GM21786 (cell line): ENCODE data around the gene COG1.

ENCODE experiments used
- ATAC-seq: cut with Tn5 transposase; IDR thresholded peaks from one replicate; pipeline ENCODE4 v1.9.1; 2021; ENCODE audit not compliant: unreplicated experiment

Gene COG1

DNA sequence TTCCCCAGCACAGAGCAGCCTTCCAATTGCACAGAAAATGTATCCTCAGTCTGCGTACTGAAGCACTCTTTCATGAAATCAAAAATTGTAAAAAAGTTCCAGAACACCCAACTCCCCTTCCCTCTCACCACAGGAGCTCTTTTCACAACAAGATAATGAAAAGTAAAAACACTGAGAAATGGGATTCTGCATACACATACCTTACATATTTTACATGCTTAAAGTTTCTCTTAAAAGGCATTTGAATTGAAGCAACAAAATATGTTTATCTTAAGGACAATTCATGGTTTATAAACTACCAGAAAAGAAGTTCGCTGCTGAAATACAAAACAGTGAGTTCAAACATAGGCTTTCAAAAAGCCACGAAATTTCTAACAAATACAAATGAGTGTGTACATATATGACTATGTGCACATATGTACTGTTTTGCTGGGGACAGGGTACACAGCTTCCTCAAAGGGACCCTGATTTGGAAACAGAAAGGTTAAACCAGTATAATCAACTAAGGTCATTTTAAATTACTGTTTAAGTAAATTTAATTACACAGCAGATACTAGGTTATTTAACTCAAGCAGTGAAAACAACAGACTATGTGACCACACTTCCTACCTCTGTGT is 33.8 kb downstream of the COG1 start:
- ATAC-seq = no peak

GRCh38 chr17:73227379-73227778 is 34.5 kb downstream of the COG1 start:
- no peak for ATAC-seq

DNA sequence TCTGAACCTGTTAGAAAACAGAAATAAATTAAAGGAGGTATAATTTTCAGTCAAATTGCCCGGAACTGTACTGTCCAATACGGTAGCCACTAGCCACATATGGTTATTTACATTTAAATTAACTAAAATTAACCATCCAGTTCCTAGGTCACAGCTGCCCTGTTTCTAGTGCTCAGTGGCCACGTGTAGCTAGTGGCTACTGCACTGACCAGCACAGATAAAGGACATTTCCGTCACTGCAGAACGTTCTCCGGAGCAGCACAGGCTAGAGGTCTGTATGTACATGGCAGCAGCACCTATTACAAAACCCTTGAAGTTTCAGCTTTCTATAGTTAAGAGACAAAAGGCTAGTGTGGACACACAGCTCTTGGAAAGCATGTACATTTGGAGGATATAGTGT is 35.1 kb downstream of the COG1 start:
- no peak for ATAC-seq

GRCh38 chr17:73228748-73229236 is 35.9 kb downstream of the COG1 start:
- no peak for ATAC-seq

- no peak for ATAC-seq
These were observed 37.2 kb downstream of the COG1 start for GRCh38 chr17:73230088-73230487.

DNA sequence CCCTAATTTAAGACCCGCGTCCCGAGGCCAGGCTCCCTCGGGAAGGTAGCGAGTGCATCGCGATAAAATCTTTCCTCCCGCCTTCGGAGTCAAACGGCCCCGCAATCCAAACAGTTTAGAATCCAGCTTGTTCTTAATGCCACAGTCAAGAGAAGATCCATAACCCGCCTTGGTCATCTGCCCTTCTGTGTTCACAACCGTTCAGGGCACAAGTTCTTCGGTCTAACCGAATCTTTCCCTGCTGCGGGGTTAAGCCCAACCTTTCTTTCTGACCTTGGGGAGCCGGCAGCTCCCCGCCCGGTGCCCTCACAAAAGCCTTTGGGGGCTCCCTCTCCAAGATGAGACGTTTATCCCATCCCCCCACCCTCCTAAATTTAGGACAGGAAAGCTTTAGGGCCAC is 38.5 kb downstream of the COG1 start:
- ATAC-seq = no peak

DNA sequence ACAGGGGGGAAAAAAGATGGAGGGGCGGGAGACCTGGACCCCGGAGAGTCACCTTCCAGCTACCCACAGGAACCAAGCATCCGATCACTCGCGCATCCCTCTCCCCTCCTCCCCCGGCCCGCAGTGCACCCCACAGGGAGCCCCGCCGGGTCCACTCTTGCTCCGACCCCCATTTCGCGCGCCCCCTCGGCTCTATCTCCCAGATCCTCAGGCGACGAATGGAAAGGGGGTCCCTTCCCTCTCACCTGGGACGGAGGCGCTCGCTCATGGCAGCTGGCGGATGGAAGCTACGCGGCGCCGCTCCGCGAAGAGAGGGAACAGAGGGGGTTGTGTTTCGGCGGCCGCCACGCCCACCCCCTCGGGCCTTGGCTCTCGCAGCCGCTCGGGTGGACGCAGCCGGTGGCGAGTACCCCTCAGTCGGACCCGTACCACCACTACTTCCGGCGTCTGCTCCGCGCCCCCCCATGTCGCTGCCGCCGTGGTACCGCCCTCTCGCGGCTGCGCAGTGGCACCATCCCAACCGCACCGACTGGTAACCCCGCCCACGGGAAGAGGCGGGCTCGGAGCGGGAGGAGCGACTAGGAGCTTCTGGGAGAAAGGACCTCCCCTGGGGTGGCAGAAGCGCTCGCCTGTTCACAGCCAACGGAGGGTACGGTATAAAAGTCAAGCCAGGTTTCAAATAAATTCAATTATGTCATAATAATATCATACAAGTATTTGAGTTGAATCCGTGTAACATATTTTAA is 39.2 kb downstream of the COG1 start:
- peak; percentile 80 for ATAC-seq

- ATAC-seq = peak; percentile 23
These were observed 39.9 kb downstream of the COG1 start for GRCh38 chr17:73232587-73233373.

GRCh38 chr17:73234736-73235135 is 41.9 kb downstream of the COG1 start:
- ATAC-seq = no peak

DNA sequence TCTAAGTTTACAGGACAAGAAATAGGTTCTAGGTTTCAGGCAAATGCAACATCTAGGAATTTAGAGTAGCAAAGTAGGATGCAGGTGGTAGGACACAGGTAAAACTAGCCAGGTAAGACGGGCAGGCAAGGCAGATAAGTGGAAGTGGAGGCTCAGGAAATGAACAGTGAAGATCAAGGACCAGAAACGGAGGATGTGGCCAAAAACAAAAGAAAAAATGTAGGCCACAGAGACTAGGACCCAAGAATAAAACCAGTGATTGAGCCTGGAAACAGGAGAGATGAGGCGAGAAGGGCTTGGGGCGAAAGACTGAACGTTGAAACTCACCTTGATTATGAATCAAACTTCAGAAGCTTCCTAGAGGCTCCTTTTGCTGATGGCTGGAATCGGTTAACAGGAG is 44.9 kb downstream of the COG1 start:
- ATAC-seq = no peak

GRCh38 chr17:73240561-73240960 is 47.7 kb downstream of the COG1 start:
- no peak for ATAC-seq

GRCh38 chr17:73247726-73248125 is 54.9 kb downstream of the COG1 start:
- no peak for ATAC-seq

DNA sequence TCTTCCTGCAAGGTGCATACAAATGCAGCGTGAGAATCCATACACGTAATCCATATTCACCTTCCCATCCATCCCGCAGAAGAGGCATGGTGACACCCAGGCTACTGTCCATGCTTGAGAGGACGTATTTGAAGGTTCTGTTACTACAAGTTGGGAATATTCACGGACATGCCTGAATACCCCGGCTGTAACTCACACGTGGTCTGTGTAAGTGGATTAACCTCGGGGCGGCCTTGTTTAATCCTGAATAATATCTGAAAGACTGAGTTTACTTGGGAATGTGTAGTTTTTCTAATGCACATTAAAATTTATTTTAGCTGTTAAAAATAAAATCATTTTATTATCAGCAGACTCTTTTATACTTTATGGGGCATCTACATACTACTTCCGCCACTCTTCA is 55.7 kb downstream of the COG1 start:
- no peak for ATAC-seq

DNA sequence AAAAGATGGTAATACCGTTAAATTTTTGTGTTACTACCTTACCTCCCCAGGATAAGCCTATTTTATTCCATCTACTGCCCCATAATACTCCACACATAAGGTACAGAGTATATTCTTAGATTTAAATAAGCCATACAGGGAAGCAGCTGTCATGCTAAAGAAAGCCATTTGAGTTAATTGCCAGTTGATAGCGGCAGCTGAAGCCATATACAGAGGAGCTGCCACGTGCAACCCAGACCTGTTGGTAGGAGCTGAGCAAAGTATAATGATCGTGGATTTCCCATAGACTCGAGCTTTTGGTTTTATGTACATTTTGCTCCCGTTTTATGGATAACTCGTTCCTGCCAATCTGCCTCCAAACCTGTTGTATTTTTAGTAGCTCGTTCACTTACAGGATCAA is 56.8 kb downstream of the COG1 start:
- no peak for ATAC-seq

- ATAC-seq = no peak
These were observed 58.2 kb downstream of the COG1 start for GRCh38 chr17:73250851-73251640.

- ATAC-seq = no peak
These were observed 59.0 kb downstream of the COG1 start for GRCh38 chr17:73251871-73252270.

DNA sequence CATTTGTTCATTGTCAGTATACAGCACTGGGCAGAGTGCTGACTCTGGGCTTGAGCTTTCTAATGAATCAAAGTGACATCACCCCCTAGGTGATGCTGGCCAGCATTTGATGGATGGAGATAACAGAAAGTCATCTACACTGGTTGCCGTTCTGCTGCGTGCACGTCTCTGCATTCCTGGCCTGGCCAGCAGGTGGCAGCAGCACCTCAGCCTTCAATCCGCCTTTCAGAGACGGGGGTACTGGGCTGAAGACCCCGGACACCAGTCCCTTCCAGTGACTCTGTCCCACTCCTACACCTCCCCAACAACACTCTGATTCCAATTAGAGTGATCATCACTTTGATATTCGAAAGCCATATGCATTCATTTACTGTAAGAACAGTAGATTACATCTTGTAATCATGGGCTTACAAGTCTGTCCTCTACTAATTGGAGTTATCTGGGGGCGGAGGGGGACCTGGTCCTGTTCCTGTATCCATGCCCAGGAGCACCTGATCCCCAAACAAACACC is 62.9 kb downstream of the COG1 start:
- ATAC-seq = no peak

DNA sequence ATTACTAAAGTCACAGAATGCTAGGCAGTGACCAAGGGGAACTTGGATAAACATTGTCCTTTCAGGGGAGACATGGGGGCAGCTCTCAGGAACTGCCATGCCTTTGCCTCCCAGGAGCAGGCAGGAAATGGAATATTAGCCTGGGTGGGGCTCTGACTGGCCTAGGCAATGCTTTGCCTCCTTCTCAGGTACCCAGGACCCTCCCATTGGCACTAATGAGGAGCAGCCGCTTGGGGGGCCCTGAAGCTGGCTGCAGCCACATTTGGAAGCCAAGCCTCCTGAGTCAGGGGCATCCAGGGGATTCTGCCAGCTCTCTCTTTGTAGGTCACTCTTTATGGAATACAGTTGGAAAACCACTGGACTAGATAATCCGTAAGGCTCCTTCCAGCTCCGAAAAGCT is 63.4 kb downstream of the COG1 start:
- ATAC-seq = no peak

DNA sequence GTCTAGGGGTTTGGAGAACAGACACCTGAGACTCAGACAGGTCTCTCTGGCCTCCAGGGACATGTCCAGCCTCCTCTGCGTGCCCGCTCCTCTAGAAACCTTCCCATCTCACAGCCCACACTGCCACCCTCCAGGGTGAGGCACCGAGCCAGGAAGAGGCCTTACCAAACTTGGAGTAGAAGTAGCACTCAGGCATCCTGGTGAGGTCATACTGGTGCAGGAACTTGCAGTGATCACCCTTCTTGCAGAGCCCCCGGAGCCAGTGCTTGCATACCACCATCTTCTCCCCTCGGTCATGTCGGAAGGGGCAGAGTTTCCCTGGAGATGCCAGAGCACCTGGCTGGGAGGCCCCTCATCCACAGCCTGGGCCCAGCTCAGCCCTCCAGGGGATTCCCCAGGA is 64.7 kb downstream of the COG1 start:
- ATAC-seq = no peak
